WTC11 (cell line): ENCODE results near the gene SHLD1. TPM values are rescaled to one million over a fixed set of nuclear protein-coding genes. Genes with fewer than 3 reads are reported as not detected.
"Not testable (repeated sequence)": the region's sequence is repeated elsewhere in the genome, so short reads cannot be mapped to it uniquely, and the experiment has no call there.

ENCODE experiments used
- ATAC-seq: fragments of 200-7000 bp; cut with Tn5 transposase; 2 replicates; pipeline ENCODE4 v1.10.0; 2021; ENCODE audit warnings: mild to moderate bottlenecking, moderate library complexity
- CTCF ChIA-PET: fragments of 300-600 bp; sonication (Branson Sonifier 250); formaldehyde crosslinking; loops from one replicate; lab custom pipeline; 2021; ENCODE audit warnings: antibody characterized with exemption; lab: Charles Lee
- POLR2A ChIA-PET: fragments of 350-600 bp; sonication (Branson Sonifier 250); formaldehyde crosslinking; loops from one replicate; lab custom pipeline; 2021; ENCODE audit warnings: antibody characterized with exemption; lab: Charles Lee
- DNase-seq: peaks from one replicate; pipeline ENCODE4 v3.0.0; 2021; ENCODE audit warnings: low spot score
- H3K27ac Mint-ChIP-seq: 2 replicates; pipeline ENCODE4 v1.8.0; 2021; ENCODE audit warnings: mixed read lengths
- H3K27me3 Mint-ChIP-seq: 2 replicates; pipeline ENCODE4 v1.8.0; 2021; ENCODE audit warnings: low read depth, mild to moderate bottlenecking, moderate library complexity, mixed read lengths
- H3K36me3 Mint-ChIP-seq: 2 replicates; pipeline ENCODE4 v1.8.0; 2021; ENCODE audit warnings: mixed read lengths
- H3K4me1 Mint-ChIP-seq: 2 replicates; pipeline ENCODE4 v1.8.0; 2022; ENCODE audit warnings: mixed read lengths
- H3K4me3 Mint-ChIP-seq: 2 replicates; pipeline ENCODE4 v1.8.0; 2021; ENCODE audit warnings: mild to moderate bottlenecking, moderate library complexity, mixed read lengths
- H3K9me3 Mint-ChIP-seq: 2 replicates; pipeline ENCODE4 v1.8.0; 2021; ENCODE audit warnings: mixed read lengths
- ATF1 ChIP-seq: sonication (generic); formaldehyde crosslinking; IDR thresholded peaks from 2 replicates; pipeline ENCODE4 v1.8.1; 2023; ENCODE audit warnings: mild to moderate bottlenecking, moderate library complexity, missing genetic modification reagents
- ESRRA ChIP-seq: sonication (generic); formaldehyde crosslinking; IDR thresholded peaks from 2 replicates; pipeline ENCODE4 v1.8.1; 2022; ENCODE audit warnings: mild to moderate bottlenecking, missing genetic modification reagents, borderline replicate concordance
- GRHL2 ChIP-seq: fragments of 250-450 bp; sonication (Bioruptor Pico); IDR thresholded peaks from 2 replicates; pipeline ENCODE4 v1.8.0; 2022; ENCODE audit warnings: mild to moderate bottlenecking, moderate library complexity; ENCODE audit not compliant: insufficient replicate concordance, severe bottlenecking
- GTF2I ChIP-seq: fragments of 250-450 bp; sonication (Bioruptor Pico); conservative IDR thresholded peaks from 2 replicates; pipeline ENCODE4 v1.4.0; 2021; ENCODE audit warnings: mild to moderate bottlenecking
- JUN ChIP-seq: sonication (generic); formaldehyde crosslinking; IDR thresholded peaks from 2 replicates; pipeline ENCODE4 v1.8.0; 2023; ENCODE audit warnings: mild to moderate bottlenecking, missing genetic modification reagents
- MXD4 ChIP-seq: fragments of 250-450 bp; sonication (Bioruptor Pico); IDR thresholded peaks from 2 replicates; pipeline ENCODE4 v1.8.0; 2021; ENCODE audit warnings: mild to moderate bottlenecking, moderate library complexity, borderline replicate concordance
- OVOL2 ChIP-seq: fragments of 250-450 bp; sonication (Bioruptor Pico); IDR thresholded peaks from 2 replicates; pipeline ENCODE4 v1.9.0; 2021; ENCODE audit warnings: mild to moderate bottlenecking, borderline replicate concordance
- RELA ChIP-seq: sonication (generic); formaldehyde crosslinking; IDR thresholded peaks from 2 replicates; pipeline ENCODE4 v1.8.1; 2022; ENCODE audit warnings: missing genetic modification reagents, mild to moderate bottlenecking, borderline replicate concordance
- SOX15 ChIP-seq: fragments of 250-450 bp; sonication (Bioruptor Pico); IDR thresholded peaks from 2 replicates; pipeline ENCODE4 v1.9.0; 2021; ENCODE audit warnings: mild to moderate bottlenecking
- TCF7 ChIP-seq: sonication (generic); formaldehyde crosslinking; IDR thresholded peaks from 2 replicates; pipeline ENCODE4 v1.8.0; 2022; ENCODE audit warnings: mild to moderate bottlenecking, low read depth, missing genetic modification reagents, moderate library complexity
- ZNF317 ChIP-seq: sonication (generic); formaldehyde crosslinking; IDR thresholded peaks from 2 replicates; pipeline ENCODE4 v1.8.1; 2023; ENCODE audit warnings: low read depth, mild to moderate bottlenecking, moderate library complexity, missing genetic modification reagents, borderline replicate concordance
- ZNF671 ChIP-seq: fragments of 250-450 bp; sonication (Bioruptor Pico); IDR thresholded peaks from 2 replicates; pipeline ENCODE4 v1.8.0; 2021; ENCODE audit warnings: mild to moderate bottlenecking
- total RNA-seq: library from RNA; stranded (reverse); gene quantifications from 3 replicates; pipeline ENCODE4 v1.2.3, GENCODE V29; 2021
- TF ChIP-seq, protein P1 (sequence below): sonication (generic); formaldehyde crosslinking; IDR thresholded peaks from 2 replicates; pipeline ENCODE4 v1.8.1; 2022; ENCODE audit warnings: mild to moderate bottlenecking, missing genetic modification reagents, moderate library complexity, borderline replicate concordance
- TF ChIP-seq, protein P2 (sequence below): sonication (generic); formaldehyde crosslinking; IDR thresholded peaks from 2 replicates; pipeline ENCODE4 v1.8.1; 2023; ENCODE audit warnings: mild to moderate bottlenecking, moderate library complexity, missing genetic modification reagents
- TF ChIP-seq, protein P3 (sequence below): fragments of 250-450 bp; sonication (Bioruptor Pico); IDR thresholded peaks from 2 replicates; pipeline ENCODE4 v1.8.0; 2021; ENCODE audit warnings: mild to moderate bottlenecking
- TF ChIP-seq, protein P4 (sequence below): sonication (generic); formaldehyde crosslinking; IDR thresholded peaks from 2 replicates; pipeline ENCODE4 v1.8.1; 2023; ENCODE audit warnings: mild to moderate bottlenecking, missing genetic modification reagents, moderate library complexity
- TF ChIP-seq, protein P5 (sequence below): fragments of 250-450 bp; sonication (Bioruptor Pico); conservative IDR thresholded peaks from 2 replicates; pipeline ENCODE4 v1.9.0; 2021; ENCODE audit warnings: mild to moderate bottlenecking
- TF ChIP-seq, protein P6 (sequence below): sonication (generic); formaldehyde crosslinking; IDR thresholded peaks from 2 replicates; pipeline ENCODE4 v1.8.1; 2022; ENCODE audit warnings: low read depth, mild to moderate bottlenecking, moderate library complexity, missing genetic modification reagents, borderline replicate concordance
- TF ChIP-seq, protein P7 (sequence below): sonication (generic); formaldehyde crosslinking; conservative IDR thresholded peaks from 2 replicates; pipeline ENCODE4 v1.8.1; 2023; ENCODE audit warnings: mild to moderate bottlenecking, low read depth, missing genetic modification reagents, moderate library complexity

SHLD1 gene
- total RNA-seq, 1 experiment from 2014 or later: 4.1 TPM

DNA sequence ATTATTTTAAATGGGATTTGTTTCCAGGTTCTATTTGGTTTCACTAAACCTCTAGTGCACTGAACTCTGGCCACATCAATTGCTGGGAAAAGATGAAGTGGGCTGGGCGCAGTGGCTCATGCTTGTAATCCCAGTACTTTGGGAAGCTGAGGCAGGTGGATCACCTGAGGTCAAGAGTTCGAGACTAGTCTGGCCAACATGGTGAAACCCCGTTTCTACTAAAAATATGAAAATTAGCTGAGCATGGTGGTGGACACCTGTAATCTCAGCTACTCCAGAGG is 25.1 kb upstream of the SHLD1 start:
- DNase-seq, H3K4me1 Mint-ChIP-seq, H3K9me3 Mint-ChIP-seq, POLR2A ChIA-PET, ATAC-seq, H3K4me3 Mint-ChIP-seq, H3K27ac Mint-ChIP-seq, H3K27me3 Mint-ChIP-seq, CTCF ChIA-PET, H3K36me3 Mint-ChIP-seq: not testable (repeated sequence)

DNA sequence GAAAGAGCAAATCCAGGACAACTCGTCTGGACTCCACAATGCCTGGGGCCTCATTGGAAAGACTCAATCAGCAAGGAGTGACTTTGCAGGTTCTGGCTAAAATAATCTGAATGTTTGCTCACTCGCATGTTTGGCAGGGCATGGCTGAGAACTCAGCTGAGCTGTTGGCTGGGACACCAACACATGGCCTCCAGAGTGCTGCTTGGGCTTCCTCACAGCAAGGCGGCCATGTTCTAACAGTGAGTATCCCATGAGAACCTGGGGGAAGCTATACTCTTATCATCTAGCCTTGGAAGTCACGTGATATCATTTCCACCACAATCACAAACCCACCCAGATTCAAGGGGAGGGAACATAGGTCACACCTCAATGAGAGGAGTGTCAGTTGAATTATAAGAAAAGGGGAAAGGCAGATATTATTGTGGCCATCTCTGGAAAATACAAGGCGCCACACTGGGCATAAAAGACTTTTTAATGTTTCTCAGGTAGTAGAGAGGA is 23.1 kb upstream of the SHLD1 start:
- H3K4me3 Mint-ChIP-seq: no peak overlapping the region
- no peaks in the 10 kb centered on the region; the same call in 1 of the 2 replicates for H3K27me3 Mint-ChIP-seq
- H3K36me3 Mint-ChIP-seq: no peaks in the 10 kb centered on the region
- POLR2A ChIA-PET: interaction anchor here (1.1 kb wide), 1 partner anchor 20 kb away, joined by 7 read pairs; no protein-coding TSS in a partner anchor
- no peak overlapping the region for H3K27ac Mint-ChIP-seq
- TF ChIP-seq, protein P1, sequence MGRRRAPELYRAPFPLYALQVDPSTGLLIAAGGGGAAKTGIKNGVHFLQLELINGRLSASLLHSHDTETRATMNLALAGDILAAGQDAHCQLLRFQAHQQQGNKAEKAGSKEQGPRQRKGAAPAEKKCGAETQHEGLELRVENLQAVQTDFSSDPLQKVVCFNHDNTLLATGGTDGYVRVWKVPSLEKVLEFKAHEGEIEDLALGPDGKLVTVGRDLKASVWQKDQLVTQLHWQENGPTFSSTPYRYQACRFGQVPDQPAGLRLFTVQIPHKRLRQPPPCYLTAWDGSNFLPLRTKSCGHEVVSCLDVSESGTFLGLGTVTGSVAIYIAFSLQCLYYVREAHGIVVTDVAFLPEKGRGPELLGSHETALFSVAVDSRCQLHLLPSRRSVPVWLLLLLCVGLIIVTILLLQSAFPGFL (CRISPR knock-in tag): no peak
- TF ChIP-seq, protein P2, sequence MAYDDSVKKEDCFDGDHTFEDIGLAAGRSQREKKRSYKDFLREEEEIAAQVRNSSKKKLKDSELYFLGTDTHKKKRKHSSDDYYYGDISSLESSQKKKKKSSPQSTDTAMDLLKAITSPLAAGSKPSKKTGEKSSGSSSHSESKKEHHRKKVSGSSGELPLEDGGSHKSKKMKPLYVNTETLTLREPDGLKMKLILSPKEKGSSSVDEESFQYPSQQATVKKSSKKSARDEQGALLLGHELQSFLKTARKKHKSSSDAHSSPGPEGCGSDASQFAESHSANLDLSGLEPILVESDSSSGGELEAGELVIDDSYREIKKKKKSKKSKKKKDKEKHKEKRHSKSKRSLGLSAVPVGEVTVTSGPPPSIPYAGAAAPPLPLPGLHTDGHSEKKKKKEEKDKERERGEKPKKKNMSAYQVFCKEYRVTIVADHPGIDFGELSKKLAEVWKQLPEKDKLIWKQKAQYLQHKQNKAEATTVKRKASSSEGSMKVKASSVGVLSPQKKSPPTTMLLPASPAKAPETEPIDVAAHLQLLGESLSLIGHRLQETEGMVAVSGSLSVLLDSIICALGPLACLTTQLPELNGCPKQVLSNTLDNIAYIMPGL (CRISPR knock-in tag): no peak
- TF ChIP-seq GRHL2 (CRISPR knock-in tag) (no peak), GTF2I (no peak), ZNF317 (CRISPR knock-in tag) (no peak), TCF7 (CRISPR knock-in tag) (no peak), OVOL2 (CRISPR knock-in tag) (no peak), RELA (CRISPR knock-in tag) (no peak), MXD4 (CRISPR knock-in tag) (no peak), ATF1 (no peak), SOX15 (no peak), JUN (CRISPR knock-in tag) (no peak), ESRRA (no peak), ZNF671 (CRISPR knock-in tag) (no peak)
- TF ChIP-seq, protein P3, sequence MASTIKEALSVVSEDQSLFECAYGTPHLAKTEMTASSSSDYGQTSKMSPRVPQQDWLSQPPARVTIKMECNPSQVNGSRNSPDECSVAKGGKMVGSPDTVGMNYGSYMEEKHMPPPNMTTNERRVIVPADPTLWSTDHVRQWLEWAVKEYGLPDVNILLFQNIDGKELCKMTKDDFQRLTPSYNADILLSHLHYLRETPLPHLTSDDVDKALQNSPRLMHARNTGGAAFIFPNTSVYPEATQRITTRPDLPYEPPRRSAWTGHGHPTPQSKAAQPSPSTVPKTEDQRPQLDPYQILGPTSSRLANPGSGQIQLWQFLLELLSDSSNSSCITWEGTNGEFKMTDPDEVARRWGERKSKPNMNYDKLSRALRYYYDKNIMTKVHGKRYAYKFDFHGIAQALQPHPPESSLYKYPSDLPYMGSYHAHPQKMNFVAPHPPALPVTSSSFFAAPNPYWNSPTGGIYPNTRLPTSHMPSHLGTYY (CRISPR knock-in tag): no peak
- TF ChIP-seq, protein P4, sequence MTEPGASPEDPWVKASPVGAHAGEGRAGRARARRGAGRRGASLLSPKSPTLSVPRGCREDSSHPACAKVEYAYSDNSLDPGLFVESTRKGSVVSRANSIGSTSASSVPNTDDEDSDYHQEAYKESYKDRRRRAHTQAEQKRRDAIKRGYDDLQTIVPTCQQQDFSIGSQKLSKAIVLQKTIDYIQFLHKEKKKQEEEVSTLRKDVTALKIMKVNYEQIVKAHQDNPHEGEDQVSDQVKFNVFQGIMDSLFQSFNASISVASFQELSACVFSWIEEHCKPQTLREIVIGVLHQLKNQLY: no peak
- TF ChIP-seq, protein P5, sequence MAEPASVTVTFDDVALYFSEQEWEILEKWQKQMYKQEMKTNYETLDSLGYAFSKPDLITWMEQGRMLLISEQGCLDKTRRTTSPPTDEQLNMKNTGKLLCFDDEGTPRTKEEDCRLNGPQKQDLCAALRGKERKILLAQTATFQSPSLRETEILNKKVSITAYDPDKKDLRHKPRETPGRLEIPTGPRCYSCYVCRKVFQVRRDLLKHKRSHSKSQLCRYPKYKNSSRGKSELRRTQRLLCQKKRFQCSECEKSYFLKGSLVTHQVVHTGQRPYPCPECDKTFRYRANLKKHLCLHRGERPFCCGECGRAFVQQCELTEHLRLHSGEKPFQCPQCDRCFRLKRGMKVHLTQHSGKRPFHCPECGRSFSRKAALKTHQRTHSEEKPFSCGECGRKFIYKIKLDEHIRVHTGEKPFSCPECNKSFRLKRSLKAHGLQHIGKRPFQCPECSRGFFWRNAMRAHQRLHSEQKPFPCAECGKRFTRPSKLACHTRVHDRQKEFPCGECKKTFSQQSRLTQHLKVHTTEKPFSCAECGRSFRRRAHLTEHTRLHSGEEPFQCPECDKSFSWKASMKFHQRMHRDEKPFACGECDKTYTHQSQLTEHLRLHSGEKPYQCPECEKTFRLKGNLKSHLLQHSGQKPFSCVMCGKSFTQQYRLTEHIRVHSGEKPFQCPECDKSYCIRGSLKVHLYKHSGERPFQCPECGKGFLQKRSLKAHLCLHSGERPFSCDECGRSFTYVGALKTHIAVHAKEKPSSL (CRISPR knock-in tag): no peak
- TF ChIP-seq, protein P6, sequence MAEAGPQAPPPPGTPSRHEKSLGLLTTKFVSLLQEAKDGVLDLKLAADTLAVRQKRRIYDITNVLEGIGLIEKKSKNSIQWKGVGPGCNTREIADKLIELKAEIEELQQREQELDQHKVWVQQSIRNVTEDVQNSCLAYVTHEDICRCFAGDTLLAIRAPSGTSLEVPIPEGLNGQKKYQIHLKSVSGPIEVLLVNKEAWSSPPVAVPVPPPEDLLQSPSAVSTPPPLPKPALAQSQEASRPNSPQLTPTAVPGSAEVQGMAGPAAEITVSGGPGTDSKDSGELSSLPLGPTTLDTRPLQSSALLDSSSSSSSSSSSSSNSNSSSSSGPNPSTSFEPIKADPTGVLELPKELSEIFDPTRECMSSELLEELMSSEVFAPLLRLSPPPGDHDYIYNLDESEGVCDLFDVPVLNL (CRISPR knock-in tag): no peak
- TF ChIP-seq, protein P7, sequence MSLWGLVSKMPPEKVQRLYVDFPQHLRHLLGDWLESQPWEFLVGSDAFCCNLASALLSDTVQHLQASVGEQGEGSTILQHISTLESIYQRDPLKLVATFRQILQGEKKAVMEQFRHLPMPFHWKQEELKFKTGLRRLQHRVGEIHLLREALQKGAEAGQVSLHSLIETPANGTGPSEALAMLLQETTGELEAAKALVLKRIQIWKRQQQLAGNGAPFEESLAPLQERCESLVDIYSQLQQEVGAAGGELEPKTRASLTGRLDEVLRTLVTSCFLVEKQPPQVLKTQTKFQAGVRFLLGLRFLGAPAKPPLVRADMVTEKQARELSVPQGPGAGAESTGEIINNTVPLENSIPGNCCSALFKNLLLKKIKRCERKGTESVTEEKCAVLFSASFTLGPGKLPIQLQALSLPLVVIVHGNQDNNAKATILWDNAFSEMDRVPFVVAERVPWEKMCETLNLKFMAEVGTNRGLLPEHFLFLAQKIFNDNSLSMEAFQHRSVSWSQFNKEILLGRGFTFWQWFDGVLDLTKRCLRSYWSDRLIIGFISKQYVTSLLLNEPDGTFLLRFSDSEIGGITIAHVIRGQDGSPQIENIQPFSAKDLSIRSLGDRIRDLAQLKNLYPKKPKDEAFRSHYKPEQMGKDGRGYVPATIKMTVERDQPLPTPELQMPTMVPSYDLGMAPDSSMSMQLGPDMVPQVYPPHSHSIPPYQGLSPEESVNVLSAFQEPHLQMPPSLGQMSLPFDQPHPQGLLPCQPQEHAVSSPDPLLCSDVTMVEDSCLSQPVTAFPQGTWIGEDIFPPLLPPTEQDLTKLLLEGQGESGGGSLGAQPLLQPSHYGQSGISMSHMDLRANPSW: no peak
- no peak for DNase-seq
- H3K9me3 Mint-ChIP-seq: peaks cover 7% of the 10 kb centered on the region
- ATAC-seq: no peak
- H3K4me1 Mint-ChIP-seq: no peaks in the 10 kb centered on the region
- CTCF ChIA-PET: no interaction called here
